Small intestine (tissue), 7 donors: ENCODE data around the gene CDCA3. TPM values are rescaled to one million over a fixed set of nuclear protein-coding genes. Genes with fewer than 3 reads are reported as not detected.

Source experiments
- DNase-seq, 2 donors: peaks; one replicate each; pipeline versions ENCODE4 v3.0.0 to v3.0.0-alpha.2; 2013
- FAIRE-seq: peaks from 2 replicates; lab custom pipeline; 2012; peaks lifted over from hg19 to GRCh38; lab: Jason Lieb, UNC
- H3K27ac ChIP-seq, 3 donors: one replicate each; pipeline ENCODE4 v1.5.1; 2013; ENCODE audit warnings: low read length in 2 of 3, mild to moderate bottlenecking in 2 of 3, control low read depth in 1 of 3, inconsistent platforms in 1 of 3, low read depth in 1 of 3, moderate library complexity in 1 of 3
- H3K27me3 ChIP-seq, 3 donors: one replicate each; pipeline ENCODE4 v1.6.1; 2013; ENCODE audit warnings: low read length in 3 of 3, inconsistent platforms in 1 of 3; ENCODE audit not compliant: control insufficient read depth in 3 of 3, insufficient read depth in 3 of 3
- H3K36me3 ChIP-seq, 3 donors: one replicate each; pipeline ENCODE4 v1.6.1; 2013; ENCODE audit warnings: low read length in 3 of 3, inconsistent platforms in 1 of 3, low read depth in 1 of 3, mild to moderate bottlenecking in 1 of 3, moderate library complexity in 1 of 3; ENCODE audit not compliant: control insufficient read depth in 3 of 3, insufficient read depth in 2 of 3
- H3K4me1 ChIP-seq, 3 donors: one replicate each; pipeline ENCODE4 v1.6.1; 2013; ENCODE audit warnings: low read length in 2 of 3, inconsistent platforms in 1 of 3, low read depth in 1 of 3, mild to moderate bottlenecking in 1 of 3, moderate library complexity in 1 of 3; ENCODE audit not compliant: control insufficient read depth in 3 of 3, insufficient read depth in 2 of 3
- H3K4me3 ChIP-seq, 3 donors: one replicate each; pipeline ENCODE4 v1.5.1; 2013; ENCODE audit warnings: low read length in 3 of 3, control low read depth in 1 of 3, inconsistent platforms in 1 of 3, low read depth in 1 of 3, mild to moderate bottlenecking in 1 of 3, moderate library complexity in 1 of 3
- H3K9me3 ChIP-seq, 2 donors: one replicate each; pipeline ENCODE4 v1.6.1; 2013; ENCODE audit warnings: low read depth in 1 of 2, low read length in 1 of 2; ENCODE audit not compliant: control insufficient read depth in 2 of 2, insufficient read depth in 1 of 2
- WGBS, 3 donors: extraction: QIAGEN DNeasy Blood & Tissue Kit; methylation state at CpG; one replicate each; pipeline ENCODE4 v1.1.7; 2013; 5-methylcytosine and 5-hydroxymethylcytosine counted together
- polyA plus RNA-seq, 4 donors: library from polyadenylated mRNA; stranded (reverse) in 3 of 4; unstranded in 1 of 4; fragments of 200-250 nt in 3 of 4; fragments of 120-200 nt in 1 of 4; gene quantifications; one replicate each; pipeline versions ENCODE4 v1.2.1 to v1.2.3, GENCODE V29; 2013
- donor health status: healthy with polysubstance abuse.
- donor health status: control.
- donor health status: control.
- donor health status: Bipolar disorder and iron deficiency.
- donor health status: healthy.

The CDCA3 gene
- polyA plus RNA-seq, 4 donors: 30.3 to 99.1 (median 49.0) TPM

- H3K27me3 ChIP-seq: no peaks in the 10 kb centered on the region
- no peak overlapping the region for H3K4me3 ChIP-seq
- H3K4me1 ChIP-seq: peaks cover 0 to 13% (median 0%) of the 10 kb centered on the region in 3 donors
- WGBS, 3 donors: 96 to 97% (median 96%) methylated on average over 16 of the region's 16 CpGs
- DNase-seq: no peak
- FAIRE-seq: no peak
- peaks cover 16 to 83% (median 18%) of the 10 kb centered on the region in 3 donors for H3K36me3 ChIP-seq
- H3K27ac ChIP-seq: no peak overlapping the region
- H3K9me3 ChIP-seq: no peaks in the 10 kb centered on the region
Measured at GRCh38 chr12:6863586-6864321, 12.7 kb upstream of the CDCA3 start.

GRCh38 chr12:6863033-6863432 lies 11.9 kb upstream of the CDCA3 start:
- 89 to 96% (median 90%) methylated on average over 11 of the region's 11 CpGs for WGBS, 3 donors
- Histone ChIP-seq H3K27me3 (no peaks in the 10 kb centered on the region), H3K9me3 (no peaks in the 10 kb centered on the region), H3K27ac (no peak overlapping the region), H3K4me1 (peaks cover 0 to 6% (median 0%) of the 10 kb centered on the region in 3 donors), H3K4me3 (no peak overlapping the region), H3K36me3 (peaks cover 19 to 82% (median 23%) of the 10 kb centered on the region in 3 donors)
- DNase-seq (no peak), FAIRE-seq (no peak)

- Histone ChIP-seq H3K9me3 (no peaks in the 10 kb centered on the region), H3K27me3 (no peaks in the 10 kb centered on the region), H3K4me1 (no peaks in the 10 kb centered on the region), H3K27ac (no peak overlapping the region), H3K36me3 (peaks cover 23 to 92% (median 25%) of the 10 kb centered on the region in 3 donors), H3K4me3 (no peak overlapping the region)
- 94 to 96% (median 94%) methylated on average over 9 of the region's 9 CpGs for WGBS, 3 donors
- DNase-seq (no peak), FAIRE-seq (no peak)
Measured at GRCh38 chr12:6861391-6861790, 10.3 kb upstream of the CDCA3 start.

GRCh38 chr12:6860942-6861341 lies 9.9 kb upstream of the CDCA3 start:
- Histone ChIP-seq H3K27me3 (no peaks in the 10 kb centered on the region), H3K9me3 (no peaks in the 10 kb centered on the region), H3K4me1 (no peaks in the 10 kb centered on the region), H3K36me3 (peaks cover 23 to 92% (median 25%) of the 10 kb centered on the region in 3 donors), H3K27ac (no peak overlapping the region), H3K4me3 (no peak overlapping the region)
- FAIRE-seq: no peak
- no peak for DNase-seq
- WGBS, 3 donors: 94 to 98% (median 96%) methylated on average over 7 of the region's 7 CpGs

- no peaks in the 10 kb centered on the region for H3K27me3 ChIP-seq
- no peak overlapping the region for H3K27ac ChIP-seq
- H3K4me3 ChIP-seq: no peak overlapping the region
- FAIRE-seq: no peak
- peaks cover 23 to 91% (median 27%) of the 10 kb centered on the region in 3 donors for H3K36me3 ChIP-seq
- no peak for DNase-seq
- 94 to 97% (median 96%) methylated on average over 9 of the region's 9 CpGs for WGBS, 3 donors
- H3K4me1 ChIP-seq: no peaks in the 10 kb centered on the region
- H3K9me3 ChIP-seq: no peaks in the 10 kb centered on the region
Measured at GRCh38 chr12:6860116-6860515, 9.0 kb upstream of the CDCA3 start.

GRCh38 chr12:6858799-6859198 lies 7.7 kb upstream of the CDCA3 start:
- WGBS, 3 donors: 94 to 100% (median 95%) methylated on average over 2 of the region's 2 CpGs
- DNase-seq: no peak
- Histone ChIP-seq H3K4me3 (no peak overlapping the region), H3K9me3 (no peaks in the 10 kb centered on the region), H3K4me1 (peaks cover 0 to 2% (median 0%) of the 10 kb centered on the region in 3 donors), H3K27me3 (no peaks in the 10 kb centered on the region), H3K36me3 (peaks cover 18 to 86% (median 24%) of the 10 kb centered on the region in 3 donors), H3K27ac (no peak overlapping the region)
- no peak for FAIRE-seq

GRCh38 chr12:6855322-6855721 lies 4.2 kb upstream of the CDCA3 start:
- Histone ChIP-seq H3K27ac (no peak overlapping the region), H3K36me3 (peaks cover 12 to 56% (median 12%) of the 10 kb centered on the region in 3 donors), H3K27me3 (no peaks in the 10 kb centered on the region), H3K4me1 (peaks cover 0 to 17% (median 5%) of the 10 kb centered on the region in 3 donors), H3K4me3 (no peak overlapping the region), H3K9me3 (no peaks in the 10 kb centered on the region)
- WGBS, 3 donors: 92 to 95% (median 93%) methylated on average over 14 of the region's 14 CpGs
- FAIRE-seq: no peak
- no peak for DNase-seq

- H3K9me3 ChIP-seq: no peaks in the 10 kb centered on the region
- H3K4me3 ChIP-seq: no peak overlapping the region
- FAIRE-seq (no peak), DNase-seq (no peak)
- 76 to 82% (median 80%) methylated on average over 6 of the region's 6 CpGs for WGBS, 3 donors
- no peak overlapping the region for H3K27ac ChIP-seq
- H3K4me1 ChIP-seq: peaks cover 0 to 27% (median 5%) of the 10 kb centered on the region in 3 donors
- H3K36me3 ChIP-seq: peaks cover 6 to 55% (median 11%) of the 10 kb centered on the region in 3 donors
- no peaks in the 10 kb centered on the region for H3K27me3 ChIP-seq
Measured at GRCh38 chr12:6854036-6854435, 3.0 kb upstream of the CDCA3 start.
